Liver (tissue), 9 donors: ENCODE measurements around the gene RNU7-1. TPM values are rescaled to one million over a fixed set of nuclear protein-coding genes. Genes with fewer than 3 reads are reported as not detected.

Experiments used
- DNase-seq: peaks from one replicate; pipeline ENCODE4 v3.0.0-alpha.2; 2017; ENCODE audit warnings: low spot score
- H3K27ac ChIP-seq, 2 donors: one replicate each; pipeline ENCODE4 v1.7.0; 2013; ENCODE audit warnings: inconsistent platforms in 2 of 2, low read length in 2 of 2, control low read depth in 1 of 2, low read depth in 1 of 2, mild to moderate bottlenecking in 1 of 2
- H3K27me3 ChIP-seq, 4 donors: one replicate each; pipeline versions ENCODE4 v1.6.1 to v1.7.0; 2013; ENCODE audit warnings: low read length in 3 of 4, inconsistent platforms in 1 of 4, mild to moderate bottlenecking in 1 of 4, moderate library complexity in 1 of 4; ENCODE audit not compliant: control insufficient read depth in 4 of 4, insufficient read depth in 4 of 4
- H3K36me3 ChIP-seq, 4 donors: one replicate each; pipeline versions ENCODE4 v1.6.1 to v1.7.0; 2013; ENCODE audit warnings: low read length in 3 of 4, mild to moderate bottlenecking in 3 of 4, low read depth in 1 of 4, moderate library complexity in 1 of 4; ENCODE audit not compliant: control insufficient read depth in 4 of 4, insufficient read depth in 3 of 4
- H3K4me1 ChIP-seq, 4 donors: one replicate each; pipeline versions ENCODE4 v1.6.1 to v1.7.0; 2013; ENCODE audit warnings: low read length in 3 of 4, mild to moderate bottlenecking in 3 of 4, moderate library complexity in 1 of 4; ENCODE audit not compliant: control insufficient read depth in 4 of 4, insufficient read depth in 4 of 4
- H3K4me3 ChIP-seq, 3 donors: one replicate each; pipeline versions ENCODE4 v1.6.1 to v1.7.0; 2013; ENCODE audit warnings: low read length in 3 of 3, control low read depth in 1 of 3, low read depth in 1 of 3, mild to moderate bottlenecking in 1 of 3
- H3K9ac ChIP-seq, 2 donors: one replicate each; pipeline ENCODE4 v1.7.0; 2013; ENCODE audit warnings: low read length in 2 of 2, mild to moderate bottlenecking in 2 of 2, moderate library complexity in 2 of 2, control low read depth in 1 of 2, low read depth in 1 of 2
- H3K9me3 ChIP-seq, 4 donors: one replicate each; pipeline versions ENCODE4 v1.6.1 to v1.7.0; 2013; ENCODE audit warnings: low read length in 3 of 4; ENCODE audit not compliant: control insufficient read depth in 4 of 4
- EGR1 ChIP-seq, 2 donors: IDR thresholded peaks; 2 replicates each; pipeline ENCODE4 v1.6.1; 2016 to 2018; ENCODE audit warnings: antibody characterized with exemption in 2 of 2, low read depth in 2 of 2
- FOXA1 ChIP-seq: IDR thresholded peaks from 2 replicates; pipeline ENCODE4 v1.6.1; 2016; ENCODE audit warnings: antibody characterized with exemption
- FOXA2 ChIP-seq: IDR thresholded peaks from 2 replicates; pipeline ENCODE4 v1.6.1; 2016; ENCODE audit warnings: antibody characterized with exemption
- GABPA ChIP-seq, 2 donors: IDR thresholded peaks in 1 of 2; conservative IDR thresholded peaks in 1 of 2; 2 replicates each; pipeline ENCODE4 v1.6.1; 2016; ENCODE audit warnings: antibody characterized with exemption in 2 of 2, mild to moderate bottlenecking in 1 of 2, moderate library complexity in 1 of 2
- HNF4A ChIP-seq, 2 donors: conservative IDR thresholded peaks; 2 replicates each; pipeline ENCODE4 v1.6.1; 2016; ENCODE audit warnings: antibody characterized with exemption in 2 of 2, mild to moderate bottlenecking in 2 of 2
- HNF4G ChIP-seq: IDR thresholded peaks from 2 replicates; pipeline ENCODE4 v1.6.1; 2016; ENCODE audit warnings: antibody characterized with exemption
- JUND ChIP-seq, 2 donors: IDR thresholded peaks; 2 replicates each; pipeline ENCODE4 v1.6.1; 2016; ENCODE audit warnings: antibody characterized with exemption in 2 of 2
- NR2F2 ChIP-seq: IDR thresholded peaks from 2 replicates; pipeline ENCODE4 v1.6.1; 2016; ENCODE audit warnings: antibody characterized with exemption
- RAD21 ChIP-seq, 2 donors: IDR thresholded peaks; 2 replicates each; pipeline ENCODE4 v1.6.1; 2016; ENCODE audit warnings: antibody characterized with exemption in 2 of 2, mild to moderate bottlenecking in 2 of 2
- RXRA ChIP-seq, 2 donors: IDR thresholded peaks; 2 replicates each; pipeline ENCODE4 v1.6.1; 2017 to 2018; ENCODE audit warnings: antibody characterized with exemption in 2 of 2, mild to moderate bottlenecking in 1 of 2
- SP1 ChIP-seq: IDR thresholded peaks from 2 replicates; pipeline ENCODE4 v1.6.1; 2018; ENCODE audit warnings: antibody characterized with exemption, mild to moderate bottlenecking
- TAF1 ChIP-seq: conservative IDR thresholded peaks from 2 replicates; pipeline ENCODE4 v1.6.1; 2016; ENCODE audit warnings: antibody characterized with exemption, mild to moderate bottlenecking
- YY1 ChIP-seq: IDR thresholded peaks from 2 replicates; pipeline ENCODE4 v1.6.1; 2016; ENCODE audit warnings: antibody characterized with exemption, mild to moderate bottlenecking
- WGBS: extraction: QIAGEN DNeasy Blood & Tissue Kit; methylation state at CpG from one replicate; pipeline ENCODE4 v1.1.7; 2013; 5-methylcytosine and 5-hydroxymethylcytosine counted together
- polyA plus RNA-seq, 2 donors: library from polyadenylated mRNA; stranded (reverse) in 1 of 2; unstranded in 1 of 2; fragments of 200-250 nt in 1 of 2; fragments of >200 nt in 1 of 2; fragmentation: Nextera tagmentation in 1 of 2; extraction: Ambion mirVana in 1 of 2; gene quantifications; one replicate each; pipeline versions ENCODE4 v1.2.1 to v1.2.3, GENCODE V29; 2013 to 2015
- total RNA-seq, 2 donors: library from RNA; depleted of rRNA; stranded (reverse); fragments of >200 nt; gene quantifications; one replicate each; pipeline ENCODE4 v1.2.3, GENCODE V29; 2014
- TF ChIP-seq, protein P1 (sequence below): fragments of 150-350 bp; IDR thresholded peaks from 2 replicates; pipeline ENCODE4 v1.5.1; 2017; ENCODE audit warnings: improper control_type of control experiment, low read depth, low read length; ENCODE audit not compliant: missing input control
- TF ChIP-seq, protein P2 (sequence below): IDR thresholded peaks from 2 replicates; pipeline ENCODE4 v1.6.1; 2016; ENCODE audit warnings: antibody characterized with exemption
- TF ChIP-seq, protein P3 (sequence below): IDR thresholded peaks from 2 replicates; pipeline ENCODE4 v1.6.1; 2016; ENCODE audit warnings: antibody characterized with exemption, mild to moderate bottlenecking
- donor health status: healthy.
- donor health status: healthy.
- donor health status: healthy.
- donor health status: healthy.
- donor health status: healthy.

RNU7-1 gene
- total and polyA plus RNA-seq, 4 donors = not detected

DNA sequence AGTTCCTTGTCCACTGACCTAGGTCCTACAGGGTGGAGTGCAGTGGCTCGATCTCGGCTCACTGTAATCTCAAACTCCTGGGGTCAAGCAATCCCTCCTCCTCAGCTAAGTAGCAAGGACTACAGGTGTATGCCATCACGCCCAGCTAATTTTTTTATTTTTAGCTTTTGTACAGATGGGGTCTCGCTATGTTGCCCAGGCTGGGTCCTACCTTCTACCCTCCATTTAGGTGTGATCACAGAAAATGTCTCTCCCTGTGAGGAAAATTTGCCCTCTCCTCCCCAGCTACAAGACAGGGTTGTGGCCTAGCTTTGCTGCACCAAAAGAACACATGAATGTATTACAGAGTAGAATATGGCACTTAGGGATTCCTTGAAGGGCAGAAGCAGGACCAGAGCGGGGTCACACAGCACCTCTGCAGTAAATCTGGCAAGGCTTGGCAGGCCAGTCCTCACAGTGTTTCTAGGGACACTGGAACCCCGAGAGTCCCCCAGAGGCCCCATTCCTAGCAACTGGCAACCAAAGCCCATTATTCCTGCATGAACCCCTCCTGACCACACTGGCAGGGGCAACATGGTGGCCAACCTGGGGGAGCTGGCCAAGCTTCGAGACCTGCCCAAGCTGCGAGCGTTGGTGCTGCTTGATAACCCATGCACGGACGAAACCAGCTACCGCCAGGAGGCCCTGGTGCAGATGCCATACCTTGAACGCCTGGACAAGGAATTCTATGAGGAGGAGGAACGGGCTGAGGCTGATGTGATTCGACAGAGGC, 31.3 kb upstream of the RNU7-1 start:
- DNase-seq = no peak
- no peak overlapping the region for H3K4me3 ChIP-seq
- H3K4me1 ChIP-seq = peaks cover 3 to 13% (median 5%) of the 10 kb centered on the region in 4 donors
- H3K27ac ChIP-seq = no peak overlapping the region
- WGBS = 93% methylated on average over 15 of the region's 15 CpGs
- H3K9ac ChIP-seq = no peak overlapping the region
- TF ChIP-seq HNF4A (conservative IDR thresholded peaks at IDR 0.05) = no peak
- TF ChIP-seq TAF1 = no peak
- no peak for TF ChIP-seq HNF4G
- no peak for TF ChIP-seq GABPA (IDR thresholded peaks at IDR 0.05 in 1 of 2, conservative IDR thresholded peaks at IDR 0.05 in 1 of 2)
- no peak for TF ChIP-seq SP1
- TF ChIP-seq, protein P1, sequence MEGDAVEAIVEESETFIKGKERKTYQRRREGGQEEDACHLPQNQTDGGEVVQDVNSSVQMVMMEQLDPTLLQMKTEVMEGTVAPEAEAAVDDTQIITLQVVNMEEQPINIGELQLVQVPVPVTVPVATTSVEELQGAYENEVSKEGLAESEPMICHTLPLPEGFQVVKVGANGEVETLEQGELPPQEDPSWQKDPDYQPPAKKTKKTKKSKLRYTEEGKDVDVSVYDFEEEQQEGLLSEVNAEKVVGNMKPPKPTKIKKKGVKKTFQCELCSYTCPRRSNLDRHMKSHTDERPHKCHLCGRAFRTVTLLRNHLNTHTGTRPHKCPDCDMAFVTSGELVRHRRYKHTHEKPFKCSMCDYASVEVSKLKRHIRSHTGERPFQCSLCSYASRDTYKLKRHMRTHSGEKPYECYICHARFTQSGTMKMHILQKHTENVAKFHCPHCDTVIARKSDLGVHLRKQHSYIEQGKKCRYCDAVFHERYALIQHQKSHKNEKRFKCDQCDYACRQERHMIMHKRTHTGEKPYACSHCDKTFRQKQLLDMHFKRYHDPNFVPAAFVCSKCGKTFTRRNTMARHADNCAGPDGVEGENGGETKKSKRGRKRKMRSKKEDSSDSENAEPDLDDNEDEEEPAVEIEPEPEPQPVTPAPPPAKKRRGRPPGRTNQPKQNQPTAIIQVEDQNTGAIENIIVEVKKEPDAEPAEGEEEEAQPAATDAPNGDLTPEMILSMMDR = no peak
- no peak for TF ChIP-seq RXRA (IDR thresholded peaks at IDR 0.05)
- TF ChIP-seq YY1 = no peak
- no peak for TF ChIP-seq NR2F2
- TF ChIP-seq, protein P2, sequence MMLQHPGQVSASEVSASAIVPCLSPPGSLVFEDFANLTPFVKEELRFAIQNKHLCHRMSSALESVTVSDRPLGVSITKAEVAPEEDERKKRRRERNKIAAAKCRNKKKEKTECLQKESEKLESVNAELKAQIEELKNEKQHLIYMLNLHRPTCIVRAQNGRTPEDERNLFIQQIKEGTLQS = no peak
- no peak for TF ChIP-seq FOXA2
- TF ChIP-seq, protein P3, sequence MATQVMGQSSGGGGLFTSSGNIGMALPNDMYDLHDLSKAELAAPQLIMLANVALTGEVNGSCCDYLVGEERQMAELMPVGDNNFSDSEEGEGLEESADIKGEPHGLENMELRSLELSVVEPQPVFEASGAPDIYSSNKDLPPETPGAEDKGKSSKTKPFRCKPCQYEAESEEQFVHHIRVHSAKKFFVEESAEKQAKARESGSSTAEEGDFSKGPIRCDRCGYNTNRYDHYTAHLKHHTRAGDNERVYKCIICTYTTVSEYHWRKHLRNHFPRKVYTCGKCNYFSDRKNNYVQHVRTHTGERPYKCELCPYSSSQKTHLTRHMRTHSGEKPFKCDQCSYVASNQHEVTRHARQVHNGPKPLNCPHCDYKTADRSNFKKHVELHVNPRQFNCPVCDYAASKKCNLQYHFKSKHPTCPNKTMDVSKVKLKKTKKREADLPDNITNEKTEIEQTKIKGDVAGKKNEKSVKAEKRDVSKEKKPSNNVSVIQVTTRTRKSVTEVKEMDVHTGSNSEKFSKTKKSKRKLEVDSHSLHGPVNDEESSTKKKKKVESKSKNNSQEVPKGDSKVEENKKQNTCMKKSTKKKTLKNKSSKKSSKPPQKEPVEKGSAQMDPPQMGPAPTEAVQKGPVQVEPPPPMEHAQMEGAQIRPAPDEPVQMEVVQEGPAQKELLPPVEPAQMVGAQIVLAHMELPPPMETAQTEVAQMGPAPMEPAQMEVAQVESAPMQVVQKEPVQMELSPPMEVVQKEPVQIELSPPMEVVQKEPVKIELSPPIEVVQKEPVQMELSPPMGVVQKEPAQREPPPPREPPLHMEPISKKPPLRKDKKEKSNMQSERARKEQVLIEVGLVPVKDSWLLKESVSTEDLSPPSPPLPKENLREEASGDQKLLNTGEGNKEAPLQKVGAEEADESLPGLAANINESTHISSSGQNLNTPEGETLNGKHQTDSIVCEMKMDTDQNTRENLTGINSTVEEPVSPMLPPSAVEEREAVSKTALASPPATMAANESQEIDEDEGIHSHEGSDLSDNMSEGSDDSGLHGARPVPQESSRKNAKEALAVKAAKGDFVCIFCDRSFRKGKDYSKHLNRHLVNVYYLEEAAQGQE = no peak
- TF ChIP-seq FOXA1 = no peak
- no peak for TF ChIP-seq JUND (IDR thresholded peaks at IDR 0.05)
- no peak for TF ChIP-seq RAD21 (IDR thresholded peaks at IDR 0.05)
- H3K36me3 ChIP-seq = no peaks in the 10 kb centered on the region
- H3K9me3 ChIP-seq = no peaks in the 10 kb centered on the region
- peaks cover 0 to 6% (median 0%) of the 10 kb centered on the region in 4 donors for H3K27me3 ChIP-seq

DNA sequence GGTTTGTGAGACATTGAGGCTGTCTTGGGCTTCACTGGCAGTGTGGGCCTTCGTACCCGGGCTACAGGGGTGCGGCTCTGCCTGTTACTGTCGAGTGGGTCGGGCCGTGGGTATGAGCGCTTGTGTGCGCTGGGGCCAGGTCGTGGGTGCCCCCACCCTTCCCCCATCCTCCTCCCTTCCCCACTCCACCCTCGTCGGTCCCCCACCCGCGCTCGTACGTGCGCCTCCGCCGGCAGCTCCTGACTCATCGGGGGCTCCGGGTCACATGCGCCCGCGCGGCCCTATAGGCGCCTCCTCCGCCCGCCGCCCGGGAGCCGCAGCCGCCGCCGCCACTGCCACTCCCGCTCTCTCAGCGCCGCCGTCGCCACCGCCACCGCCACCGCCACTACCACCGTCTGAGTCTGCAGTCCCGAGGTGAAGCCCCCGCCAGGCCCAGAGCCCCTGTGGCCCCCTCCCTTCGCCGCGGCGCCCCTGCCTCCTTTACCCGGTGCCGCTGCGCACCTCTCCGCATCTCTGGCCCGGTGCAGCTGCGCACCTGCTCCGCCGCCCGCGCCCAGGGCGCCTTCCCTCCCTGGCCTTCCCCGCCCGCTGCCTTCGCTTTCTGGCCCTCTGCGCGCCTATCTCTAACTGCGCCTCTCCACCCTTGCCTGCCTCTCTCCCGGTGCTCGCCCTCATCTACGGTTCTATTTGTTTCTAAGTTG, 29.2 kb upstream of the RNU7-1 start, which contains the start of gene ENO2:
TSS of gene ENO2 (plus strand) at position 335 of the 701 bp plus-strand sequence. CDS start 1,253 bp downstream, outside the sequence.
- no peak within 1 kb of the TSS for H3K9ac ChIP-seq
- no peaks in the 10 kb centered on the region for H3K36me3 ChIP-seq
- H3K27ac ChIP-seq = peak within 1 kb of the TSS; percentile 47 to 56
- TF ChIP-seq FOXA1 (no peak), NR2F2 (no peak), RXRA (IDR thresholded peaks at IDR 0.05) (no peak), EGR1 (IDR thresholded peaks at IDR 0.05; ENCODE audit: low read depth in 2 of 2) (no peak), TAF1 (no peak), RAD21 (IDR thresholded peaks at IDR 0.05) (no peak), YY1 (no peak), HNF4G (no peak), SP1 (no peak), GABPA (IDR thresholded peaks at IDR 0.05 in 1 of 2, conservative IDR thresholded peaks at IDR 0.05 in 1 of 2) (no peak), FOXA2 (no peak), JUND (IDR thresholded peaks at IDR 0.05) (no peak), HNF4A (conservative IDR thresholded peaks at IDR 0.05) (no peak)
- TF ChIP-seq, protein P2 = no peak
- TF ChIP-seq, protein P3 = no peak
- H3K27me3 ChIP-seq = peaks cover 0 to 6% (median 0%) of the 10 kb centered on the region in 4 donors
- peaks cover 3 to 13% (median 5%) of the 10 kb centered on the region in 4 donors for H3K4me1 ChIP-seq
- peak within 1 kb of the TSS in 2 of 3 donors; percentile 50 to 65 for H3K4me3 ChIP-seq
- DNase-seq = peak; percentile 61
- no peaks in the 10 kb centered on the region for H3K9me3 ChIP-seq
- 1% methylated on average over 68 of the region's 68 CpGs for WGBS
